C4-2B (cell line): ENCODE data around the gene TSHR.
"Not testable (repeated sequence)": the region's sequence is repeated elsewhere in the genome, so short reads cannot be mapped to it uniquely, and the experiment has no call there.

Experiments used
- H3K27ac ChIP-seq: fragments of 450-650 bp; 2 replicates; pipeline ENCODE4 v1.5.1; 2017
- ZFX ChIP-seq: fragments of 450-650 bp; IDR thresholded peaks from 2 replicates; pipeline ENCODE4 v1.6.1; 2017
- TF ChIP-seq, protein P1 (sequence below): fragments of 450-650 bp; conservative IDR thresholded peaks from 2 replicates; pipeline ENCODE4 v1.5.1; 2017; ENCODE audit warnings: mild to moderate bottlenecking

TSHR gene

DNA sequence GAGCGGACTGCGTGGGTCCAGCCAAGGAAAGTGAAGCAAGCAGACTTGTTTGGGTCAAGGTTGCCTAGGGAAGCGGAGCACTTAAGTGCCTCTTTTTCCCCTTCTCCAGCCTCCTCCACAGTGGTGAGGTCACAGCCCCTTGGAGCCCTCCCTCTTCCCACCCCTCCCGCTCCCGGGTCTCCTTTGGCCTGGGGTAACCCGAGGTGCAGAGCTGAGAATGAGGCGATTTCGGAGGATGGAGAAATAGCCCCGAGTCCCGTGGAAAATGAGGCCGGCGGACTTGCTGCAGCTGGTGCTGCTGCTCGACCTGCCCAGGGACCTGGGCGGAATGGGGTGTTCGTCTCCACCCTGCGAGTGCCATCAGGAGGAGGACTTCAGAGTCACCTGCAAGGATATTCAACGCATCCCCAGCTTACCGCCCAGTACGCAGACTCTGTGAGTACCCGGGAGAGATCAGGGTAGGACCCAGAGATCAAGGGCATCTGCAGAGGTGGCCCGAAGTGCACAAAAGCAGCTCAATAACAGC, at the start of gene TSHR:
Gene TSHR (plus strand): TSS at position 206 of the 526 bp plus-strand sequence. CDS start 60 bp downstream, at position 266.
- TF ChIP-seq ZFX, result no peak
- TF ChIP-seq, protein P1, sequence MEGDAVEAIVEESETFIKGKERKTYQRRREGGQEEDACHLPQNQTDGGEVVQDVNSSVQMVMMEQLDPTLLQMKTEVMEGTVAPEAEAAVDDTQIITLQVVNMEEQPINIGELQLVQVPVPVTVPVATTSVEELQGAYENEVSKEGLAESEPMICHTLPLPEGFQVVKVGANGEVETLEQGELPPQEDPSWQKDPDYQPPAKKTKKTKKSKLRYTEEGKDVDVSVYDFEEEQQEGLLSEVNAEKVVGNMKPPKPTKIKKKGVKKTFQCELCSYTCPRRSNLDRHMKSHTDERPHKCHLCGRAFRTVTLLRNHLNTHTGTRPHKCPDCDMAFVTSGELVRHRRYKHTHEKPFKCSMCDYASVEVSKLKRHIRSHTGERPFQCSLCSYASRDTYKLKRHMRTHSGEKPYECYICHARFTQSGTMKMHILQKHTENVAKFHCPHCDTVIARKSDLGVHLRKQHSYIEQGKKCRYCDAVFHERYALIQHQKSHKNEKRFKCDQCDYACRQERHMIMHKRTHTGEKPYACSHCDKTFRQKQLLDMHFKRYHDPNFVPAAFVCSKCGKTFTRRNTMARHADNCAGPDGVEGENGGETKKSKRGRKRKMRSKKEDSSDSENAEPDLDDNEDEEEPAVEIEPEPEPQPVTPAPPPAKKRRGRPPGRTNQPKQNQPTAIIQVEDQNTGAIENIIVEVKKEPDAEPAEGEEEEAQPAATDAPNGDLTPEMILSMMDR, result no peak
- peak within 1 kb of the TSS; percentile 25; the same call in 1 of the 2 replicates for H3K27ac ChIP-seq

DNA sequence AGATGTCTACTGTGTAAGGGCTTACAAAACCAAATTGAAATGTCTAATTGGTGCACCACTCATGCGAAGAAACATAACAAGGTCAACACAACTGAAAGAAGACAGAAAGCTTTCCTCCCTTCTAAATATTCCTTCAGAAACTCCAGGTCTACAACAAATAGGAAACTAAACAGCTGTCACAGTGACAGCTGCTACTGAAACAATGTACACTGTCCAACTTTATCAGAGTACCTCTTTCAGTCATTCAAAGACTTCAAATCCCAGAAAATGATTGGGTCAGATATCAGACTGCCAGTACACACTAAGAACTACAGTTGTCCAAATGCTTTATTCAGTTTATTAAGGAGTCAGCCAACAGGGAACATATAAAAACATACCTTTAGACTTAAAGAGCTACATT, 49.1 kb upstream of the TSHR start:
- H3K27ac ChIP-seq, result no peak overlapping the region

DNA sequence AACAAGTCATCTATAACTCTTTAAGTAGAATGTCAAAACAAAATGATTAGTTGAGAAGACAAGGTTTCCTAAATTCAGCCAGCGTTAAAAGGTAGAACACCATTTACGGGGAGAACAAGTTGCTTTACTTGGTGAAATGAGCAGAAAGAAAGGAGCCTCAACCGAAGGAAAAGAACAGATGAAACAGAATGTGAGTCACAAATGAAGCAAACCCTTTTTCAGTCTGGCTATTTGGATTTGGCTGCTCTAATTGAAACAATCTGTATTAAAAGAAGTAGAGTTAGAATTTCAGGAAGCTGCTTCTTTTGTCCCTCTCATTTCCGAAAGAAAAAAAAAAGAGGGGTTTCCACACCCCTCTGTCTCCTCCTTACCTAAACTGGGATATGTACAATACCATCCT, 48.5 kb upstream of the TSHR start:
- TF ChIP-seq, protein P1, result no peak
- no peak for TF ChIP-seq ZFX
- no peak overlapping the region for H3K27ac ChIP-seq

More for the DNA sequence above, 49.1 kb upstream of the TSHR start:
- no peak for TF ChIP-seq ZFX
- TF ChIP-seq, protein P1, result no peak

DNA sequence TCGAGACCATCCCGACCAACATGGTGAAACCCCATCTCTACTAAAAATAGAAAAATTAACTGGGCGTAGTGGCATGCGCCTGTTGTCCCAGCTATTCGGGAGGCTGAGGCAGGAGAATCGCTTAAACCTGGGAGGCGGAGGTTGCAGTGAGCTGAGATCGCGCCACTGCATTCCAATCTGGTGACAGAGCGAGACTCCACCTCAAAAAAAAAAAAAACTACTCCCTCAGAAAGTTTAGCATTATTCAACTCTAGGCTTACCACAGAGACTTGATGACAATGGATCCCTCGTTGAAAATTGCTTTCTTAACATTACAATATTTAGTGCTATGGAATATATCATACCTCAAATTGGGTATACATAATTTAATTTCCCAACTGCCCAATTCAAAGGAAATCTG, 43.4 kb upstream of the TSHR start:
- H3K27ac ChIP-seq, result not testable (repeated sequence)

DNA sequence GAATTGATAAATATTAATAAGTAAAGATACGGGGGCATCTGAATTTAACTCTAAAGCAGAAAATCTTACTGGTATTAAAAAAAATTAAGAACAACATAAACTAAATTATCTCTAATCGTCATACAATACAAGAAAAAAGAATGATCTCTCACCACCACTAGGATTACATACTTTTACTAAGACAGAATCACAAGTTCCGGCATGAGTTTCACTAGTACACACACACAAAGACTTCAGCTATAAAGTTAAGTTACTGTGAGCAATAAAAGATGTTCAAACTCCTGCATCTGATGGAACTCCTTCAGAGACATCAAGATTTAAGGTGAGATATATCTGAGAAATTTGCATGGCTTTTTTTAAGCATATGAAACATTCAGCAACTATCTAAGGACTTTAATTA, 35.8 kb upstream of the TSHR start:
- H3K27ac ChIP-seq, result no peak overlapping the region
- TF ChIP-seq, protein P1, result no peak
- TF ChIP-seq ZFX, result no peak

DNA sequence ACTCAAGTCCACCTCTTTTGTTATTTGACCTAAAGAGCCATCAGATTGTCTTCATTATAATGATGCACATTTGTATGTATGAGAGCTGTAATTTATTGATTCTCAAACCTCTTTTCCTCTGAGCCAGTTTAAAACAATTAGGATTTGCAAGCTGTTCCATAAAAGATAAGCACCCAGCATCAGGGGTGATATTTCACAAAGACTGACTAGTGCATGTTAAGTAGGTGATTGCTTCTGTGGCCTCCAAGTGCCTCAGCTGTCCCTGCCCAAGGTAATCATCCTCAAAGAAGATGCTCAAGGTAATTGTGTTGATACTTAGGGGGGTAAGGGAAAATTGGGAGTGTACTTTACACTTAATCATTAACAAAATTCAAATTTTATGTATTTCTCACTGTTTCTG, 32.1 kb upstream of the TSHR start:
- TF ChIP-seq ZFX, result no peak
- TF ChIP-seq, protein P1, result no peak
- no peak overlapping the region for H3K27ac ChIP-seq

DNA sequence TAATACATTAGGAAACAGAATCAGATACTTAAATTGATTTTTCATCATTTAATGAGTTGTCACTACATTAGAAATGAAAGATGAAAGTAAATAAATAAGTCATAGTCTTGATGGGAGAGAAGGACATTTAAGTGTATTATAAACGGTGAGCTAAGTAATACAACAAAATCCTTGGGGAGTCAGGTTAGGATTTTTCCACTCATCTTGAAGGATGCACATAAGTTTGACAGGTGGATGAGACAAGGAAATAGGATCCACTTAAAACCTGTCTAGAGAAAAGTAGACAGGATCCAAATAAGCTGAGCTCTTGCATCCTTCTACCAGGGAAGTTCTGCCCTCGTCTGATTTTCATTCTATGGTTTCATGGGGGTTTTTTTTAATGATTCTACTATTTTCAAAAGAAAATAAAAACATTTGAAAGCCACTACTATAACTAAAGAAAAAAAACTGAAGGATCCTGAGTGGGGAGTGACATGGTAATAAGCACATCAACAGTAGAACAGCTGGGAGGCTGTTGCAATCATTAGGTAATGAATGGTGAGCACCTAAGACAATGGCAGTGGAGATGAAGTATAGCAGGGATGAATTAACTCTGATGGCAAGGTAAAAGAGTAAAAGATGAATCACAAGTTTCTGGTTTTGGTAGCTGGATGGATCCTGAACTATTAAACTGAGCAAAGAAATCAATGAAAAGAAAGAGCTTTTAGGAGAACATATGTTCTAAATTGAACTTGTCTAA, 30.9 kb upstream of the TSHR start:
- no peak overlapping the region for H3K27ac ChIP-seq

More for the DNA sequence above, 30.9 kb upstream of the TSHR start:
- TF ChIP-seq ZFX, result no peak
- TF ChIP-seq, protein P1, result no peak
